ENCODE measurements around the gene LHPP.

LHPP gene

DNA sequence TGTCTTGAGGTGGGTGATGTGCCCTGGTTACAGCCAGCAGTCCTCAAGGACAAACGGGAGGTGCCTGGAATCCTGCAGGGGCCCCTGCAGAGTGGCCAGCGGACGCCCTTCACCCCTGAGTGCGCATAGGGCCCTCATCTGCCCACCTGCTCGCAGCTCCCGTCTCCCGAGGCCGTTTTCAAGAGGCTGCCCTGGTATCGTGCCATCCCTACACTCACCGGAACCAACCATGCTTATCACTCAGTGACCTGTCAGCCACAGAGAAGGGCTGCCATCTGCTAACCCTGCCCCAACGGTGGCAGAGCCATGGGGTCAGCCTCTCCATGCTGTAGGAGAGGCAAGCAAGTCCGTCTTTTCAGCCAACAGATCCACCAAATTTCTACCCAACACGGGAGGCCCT, 160.5 kb downstream of the LHPP start:
- DNase-seq (ENCODE audit: low spot score) (no peak), ATAC-seq (ENCODE audit: low read depth) (no peak)
- H3K36me3 ChIP-seq (ENCODE audit: low read depth): no peaks in the 10 kb centered on the region
- no peak overlapping the region for H3K4me3 ChIP-seq (ENCODE audit: severe bottlenecking)
- TF ChIP-seq, protein P1, sequence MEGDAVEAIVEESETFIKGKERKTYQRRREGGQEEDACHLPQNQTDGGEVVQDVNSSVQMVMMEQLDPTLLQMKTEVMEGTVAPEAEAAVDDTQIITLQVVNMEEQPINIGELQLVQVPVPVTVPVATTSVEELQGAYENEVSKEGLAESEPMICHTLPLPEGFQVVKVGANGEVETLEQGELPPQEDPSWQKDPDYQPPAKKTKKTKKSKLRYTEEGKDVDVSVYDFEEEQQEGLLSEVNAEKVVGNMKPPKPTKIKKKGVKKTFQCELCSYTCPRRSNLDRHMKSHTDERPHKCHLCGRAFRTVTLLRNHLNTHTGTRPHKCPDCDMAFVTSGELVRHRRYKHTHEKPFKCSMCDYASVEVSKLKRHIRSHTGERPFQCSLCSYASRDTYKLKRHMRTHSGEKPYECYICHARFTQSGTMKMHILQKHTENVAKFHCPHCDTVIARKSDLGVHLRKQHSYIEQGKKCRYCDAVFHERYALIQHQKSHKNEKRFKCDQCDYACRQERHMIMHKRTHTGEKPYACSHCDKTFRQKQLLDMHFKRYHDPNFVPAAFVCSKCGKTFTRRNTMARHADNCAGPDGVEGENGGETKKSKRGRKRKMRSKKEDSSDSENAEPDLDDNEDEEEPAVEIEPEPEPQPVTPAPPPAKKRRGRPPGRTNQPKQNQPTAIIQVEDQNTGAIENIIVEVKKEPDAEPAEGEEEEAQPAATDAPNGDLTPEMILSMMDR (IDR thresholded peaks at IDR 0.05; ENCODE audit: poor library complexity, severe bottlenecking): no peak
- H3K9me3 ChIP-seq (ENCODE audit: severe bottlenecking): no peaks in the 10 kb centered on the region
- no peak overlapping the region for H3K27ac ChIP-seq (ENCODE audit: poor library complexity, severe bottlenecking)
- peaks cover 23% of the 10 kb centered on the region for H3K4me1 ChIP-seq (ENCODE audit: insufficient read depth, poor library complexity, severe bottlenecking)
- no peaks in the 10 kb centered on the region for H3K27me3 ChIP-seq (ENCODE audit: insufficient read depth, poor library complexity, severe bottlenecking)

DNA sequence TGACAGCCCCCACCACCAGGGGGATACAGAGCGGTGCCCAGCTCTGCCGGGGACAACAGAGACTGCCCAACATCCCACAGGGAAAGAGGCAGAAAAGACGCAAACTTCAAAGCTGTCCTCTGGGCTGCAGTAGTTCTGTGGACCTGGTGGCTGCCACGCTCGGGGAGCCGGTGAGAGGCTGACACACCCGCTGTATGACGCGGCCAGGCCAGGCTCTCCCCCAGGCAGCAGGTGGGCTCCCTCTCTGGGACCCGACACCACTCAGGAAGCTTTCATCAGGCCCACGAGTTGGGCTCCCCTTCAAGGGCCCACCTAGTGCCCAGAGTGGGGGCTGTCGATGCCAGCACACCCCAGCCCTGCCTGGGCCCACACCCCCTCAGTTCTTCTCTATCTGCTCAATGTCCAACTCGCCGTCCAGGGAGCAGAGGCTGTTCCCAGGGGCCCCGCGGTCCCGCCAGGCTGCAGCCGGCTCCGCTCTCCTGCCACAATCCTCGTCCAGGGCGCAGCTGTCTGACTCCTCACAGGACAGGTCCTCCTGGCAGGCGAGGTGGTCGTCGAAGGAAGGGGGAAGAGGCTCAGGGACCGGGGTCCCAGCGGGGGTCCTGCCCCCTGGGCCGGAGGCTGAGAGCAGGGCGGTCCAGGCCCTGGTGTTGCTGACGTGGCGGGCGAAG, 161.4 kb downstream of the LHPP start:
- H3K27me3 ChIP-seq (ENCODE audit: insufficient read depth, poor library complexity, severe bottlenecking): no peaks in the 10 kb centered on the region
- TF ChIP-seq, protein P1 (IDR thresholded peaks at IDR 0.05; ENCODE audit: poor library complexity, severe bottlenecking): no peak
- ATAC-seq (ENCODE audit: low read depth) (no peak), DNase-seq (ENCODE audit: low spot score) (no peak)
- H3K4me3 ChIP-seq (ENCODE audit: severe bottlenecking): no peak overlapping the region
- H3K9me3 ChIP-seq (ENCODE audit: severe bottlenecking): no peaks in the 10 kb centered on the region
- H3K4me1 ChIP-seq (ENCODE audit: insufficient read depth, poor library complexity, severe bottlenecking): peaks cover 27% of the 10 kb centered on the region
- H3K27ac ChIP-seq (ENCODE audit: poor library complexity, severe bottlenecking): no peak overlapping the region
- no peaks in the 10 kb centered on the region for H3K36me3 ChIP-seq (ENCODE audit: low read depth)

DNA sequence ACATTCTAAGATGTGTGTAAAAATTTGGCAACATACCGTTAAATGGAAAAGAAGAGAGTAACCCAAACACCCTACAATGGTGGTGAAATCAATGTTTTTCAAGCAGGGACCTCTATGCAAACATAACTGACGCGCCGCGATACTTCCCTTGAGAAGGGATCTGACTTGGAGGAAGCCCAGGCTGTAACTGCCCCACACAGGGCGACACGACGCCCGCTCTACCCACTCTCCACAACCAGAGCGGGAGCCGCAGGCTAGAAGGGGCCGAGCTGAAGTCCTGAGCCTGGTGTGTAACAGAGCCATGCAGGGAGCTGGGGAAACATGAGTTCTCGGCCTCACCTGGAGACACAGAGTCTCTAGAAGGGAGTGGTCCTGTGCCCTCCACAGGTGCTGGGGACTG, 162.4 kb downstream of the LHPP start:
- no peaks in the 10 kb centered on the region for H3K36me3 ChIP-seq (ENCODE audit: low read depth)
- no peak for ATAC-seq (ENCODE audit: low read depth)
- TF ChIP-seq, protein P1 (IDR thresholded peaks at IDR 0.05; ENCODE audit: poor library complexity, severe bottlenecking): no peak
- H3K27me3 ChIP-seq (ENCODE audit: insufficient read depth, poor library complexity, severe bottlenecking): no peaks in the 10 kb centered on the region
- H3K9me3 ChIP-seq (ENCODE audit: severe bottlenecking): no peaks in the 10 kb centered on the region
- H3K4me3 ChIP-seq (ENCODE audit: severe bottlenecking): no peak overlapping the region
- peaks cover 21% of the 10 kb centered on the region for H3K4me1 ChIP-seq (ENCODE audit: insufficient read depth, poor library complexity, severe bottlenecking)
- no peak for DNase-seq (ENCODE audit: low spot score)
- H3K27ac ChIP-seq (ENCODE audit: poor library complexity, severe bottlenecking): no peak overlapping the region

DNA sequence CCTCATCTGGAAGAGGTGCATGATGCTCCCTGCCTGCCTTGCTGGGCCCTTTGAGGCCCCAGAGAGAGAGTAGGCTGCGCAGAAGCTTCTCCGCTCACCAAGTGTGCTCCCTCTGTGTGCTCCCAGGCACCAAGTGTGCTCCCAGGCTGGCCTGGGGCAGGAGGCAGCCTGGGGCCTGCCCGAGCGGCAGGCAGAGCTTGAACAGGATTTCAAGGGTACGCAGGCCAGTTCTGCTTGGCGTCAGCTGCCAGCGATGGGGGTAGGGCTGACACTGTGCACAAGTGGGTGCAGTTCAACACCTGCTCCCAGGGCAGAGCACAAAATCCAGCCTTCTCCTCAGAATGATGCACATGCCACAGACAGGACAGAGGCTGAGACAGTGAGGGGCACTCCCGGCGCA, 162.8 kb downstream of the LHPP start:
- Histone ChIP-seq H3K4me3 (ENCODE audit: severe bottlenecking) (no peak overlapping the region), H3K9me3 (ENCODE audit: severe bottlenecking) (no peaks in the 10 kb centered on the region), H3K36me3 (ENCODE audit: low read depth) (no peaks in the 10 kb centered on the region), H3K27ac (ENCODE audit: poor library complexity, severe bottlenecking) (no peak overlapping the region), H3K27me3 (ENCODE audit: insufficient read depth, poor library complexity, severe bottlenecking) (no peaks in the 10 kb centered on the region), H3K4me1 (ENCODE audit: insufficient read depth, poor library complexity, severe bottlenecking) (peaks cover 17% of the 10 kb centered on the region)
- TF ChIP-seq, protein P1 (IDR thresholded peaks at IDR 0.05; ENCODE audit: poor library complexity, severe bottlenecking): no peak
- ATAC-seq (ENCODE audit: low read depth) (no peak), DNase-seq (ENCODE audit: low spot score) (no peak)

DNA sequence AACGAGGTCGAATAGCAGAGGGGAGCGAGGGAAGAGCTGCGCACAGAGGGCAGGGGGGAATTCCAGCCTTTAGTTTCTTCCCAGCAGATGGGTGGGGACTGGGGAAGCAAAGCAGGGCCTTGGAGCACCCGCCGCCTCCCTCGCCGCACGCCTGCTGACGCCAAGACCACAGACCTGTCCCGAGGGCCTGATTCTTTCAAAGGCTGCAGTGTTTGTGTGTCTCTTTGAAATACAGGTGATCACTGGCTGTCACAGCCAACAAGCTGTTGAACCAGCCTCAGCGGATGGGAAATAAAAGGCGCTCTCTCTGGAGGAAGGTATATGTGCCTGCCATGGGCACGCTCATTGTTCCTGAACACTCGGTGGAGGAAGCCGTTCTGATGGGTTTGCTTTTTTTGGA, 163.3 kb downstream of the LHPP start:
- TF ChIP-seq, protein P1 (IDR thresholded peaks at IDR 0.05; ENCODE audit: poor library complexity, severe bottlenecking): no peak
- no peak for DNase-seq (ENCODE audit: low spot score)
- peaks cover 12% of the 10 kb centered on the region for H3K4me1 ChIP-seq (ENCODE audit: insufficient read depth, poor library complexity, severe bottlenecking)
- ATAC-seq (ENCODE audit: low read depth): no peak
- H3K4me3 ChIP-seq (ENCODE audit: severe bottlenecking): no peak overlapping the region
- no peak overlapping the region for H3K27ac ChIP-seq (ENCODE audit: poor library complexity, severe bottlenecking)
- H3K36me3 ChIP-seq (ENCODE audit: low read depth): no peaks in the 10 kb centered on the region
- H3K9me3 ChIP-seq (ENCODE audit: severe bottlenecking): no peaks in the 10 kb centered on the region
- H3K27me3 ChIP-seq (ENCODE audit: insufficient read depth, poor library complexity, severe bottlenecking): no peaks in the 10 kb centered on the region
